Measurements from ENCODE around the gene ZNF157. TPM values are rescaled to one million over a fixed set of nuclear protein-coding genes. Genes with fewer than 3 reads are reported as not detected.

Gene ZNF157
- total and polyA plus RNA-seq, 2 of the 8 experiments (the other 6 are each of a cell fraction or from before 2014, with no cell fraction given), result 0.67 to 2.2 TPM

- H3K79me2 ChIP-seq (ENCODE audit: control insufficient read depth in 1 of 2, insufficient read depth in 2 of 2, low read length in 2 of 2), result no peaks in the 10 kb centered on the region
- H3K18ac ChIP-seq (ENCODE audit: extremely low read depth, low read length), result no peak overlapping the region
- no peak overlapping the region for H4K8ac ChIP-seq (ENCODE audit: extremely low read depth, insufficient read depth, low read length)
- H3K4me1 ChIP-seq (replicated peaks in 1 of 4; ENCODE audit: control insufficient read depth in 3 of 4, insufficient read depth in 4 of 4, low read length in 3 of 4), result no peaks in the 10 kb centered on the region; a peak in 1 of 7 replicates
- H3K23me2 ChIP-seq (ENCODE audit: low read depth, low read length), result no peaks in the 10 kb centered on the region
- no peak overlapping the region for H3K4me2 ChIP-seq (ENCODE audit: insufficient read depth in 1 of 2, low read depth in 2 of 2, low read length in 2 of 2)
- no peaks in the 10 kb centered on the region for H3K27me3 ChIP-seq (replicated peaks in 1 of 4; ENCODE audit: control insufficient read depth in 3 of 4, extremely low read depth in 1 of 4, insufficient read depth in 3 of 4, low read length in 3 of 4)
- H3K4ac ChIP-seq (replicated peaks; ENCODE audit: insufficient read length, low read depth, low read length), result no peak overlapping the region
- no peak overlapping the region for H4K91ac ChIP-seq (replicated peaks; ENCODE audit: insufficient read length, low read length)
- H3K79me1 ChIP-seq (ENCODE audit: low read depth, low read length), result no peaks in the 10 kb centered on the region
- no peak overlapping the region for H3K27ac ChIP-seq (ENCODE audit: low read depth, low read length)
- no peak overlapping the region for H3K14ac ChIP-seq (ENCODE audit: insufficient read length)
- H3K9me3 ChIP-seq (ENCODE audit: insufficient read depth in 2 of 2, low read depth in 1 of 2, low read length in 1 of 2), result peaks cover 23 to 33% of the 10 kb centered on the region in 2 experiments
- H4K20me1 ChIP-seq (replicated peaks in 1 of 2; ENCODE audit: control insufficient read depth in 1 of 2, insufficient read depth in 2 of 2, low read length in 2 of 2), result no peaks in the 10 kb centered on the region
- ChIA-PET POLR2A (ENCODE audit: partially characterized antibody) (no interaction called here), CTCF (ENCODE audit: partially characterized antibody) (interaction anchor here (1.1 kb wide), 1 partner anchor 12 kb away, joined by 3 read pairs; no protein-coding TSS in a partner anchor)
- H3K9ac ChIP-seq (replicated peaks in 1 of 4; ENCODE audit: extremely low read depth in 1 of 4, low read depth in 3 of 4, low read length in 3 of 4), result no peak overlapping the region
- H3K23ac ChIP-seq (ENCODE audit: insufficient read length), result no peak overlapping the region
- H3K56ac ChIP-seq (replicated peaks; ENCODE audit: insufficient read length, low read depth, low read length), result no peak overlapping the region
- 88% methylated on average over 4 of the region's 8 CpGs; no CpG with 5 or more reads in 1 of the 2 experiments for WGBS, 2 experiments (ENCODE audit: extremely low coverage in 1 of 2, insufficient coverage in 1 of 2, insufficient read length in 1 of 2, insufficient replicate concordance in 2 of 2, low coverage in 1 of 2, low lambda C conversion rate in 2 of 2, missing lambda C conversion rate in 1 of 2)
- FAIRE-seq, result no peak
- DNase-seq (ENCODE audit: low read depth in 1 of 2, low spot score in 2 of 2), result no peak
- H2BK20ac ChIP-seq (ENCODE audit: low read length), result no peak overlapping the region
- TF ChIP-seq ATF3 (IDR thresholded peaks at IDR 0.05; ENCODE audit: insufficient read depth, low read depth, low read length) (no peak), CBX5 (IDR thresholded peaks at IDR 0.05; ENCODE audit: low read depth, low read length) (no peak), GTF2F1 (IDR thresholded peaks at IDR 0.05; ENCODE audit: borderline replicate concordance, low read depth, low read length) (no peak), ASH2L (IDR thresholded peaks at IDR 0.05; ENCODE audit: low read length) (no peak), KDM4A (IDR thresholded peaks at IDR 0.05; ENCODE audit: low read depth, low read length, severe bottlenecking) (no peak)
- no peak overlapping the region for H2BK12ac ChIP-seq (ENCODE audit: low read depth, low read length)
- no peak overlapping the region for H3K4me3 ChIP-seq (ENCODE audit: extremely low read depth in 1 of 4, insufficient read depth in 2 of 4, low read depth in 3 of 4, low read length in 4 of 4)
- H2AK5ac ChIP-seq (ENCODE audit: low read depth, low read length), result no peak overlapping the region
- no peak overlapping the region for H2BK120ac ChIP-seq (replicated peaks; ENCODE audit: low read depth, low read length)
- H4K5ac ChIP-seq (ENCODE audit: insufficient read length, low read depth, low read length), result no peak overlapping the region
- no peak overlapping the region for H2BK5ac ChIP-seq (ENCODE audit: low read depth, low read length)
- H2AFZ ChIP-seq (ENCODE audit: low read length), result no peak overlapping the region
- H3K36me3 ChIP-seq (ENCODE audit: control insufficient read depth in 2 of 4, insufficient read depth in 4 of 4, low read length in 3 of 4), result peaks cover 5 to 27% (median 11%) of the 10 kb centered on the region in 4 experiments; a peak in 6 of 8 replicates
- no peak overlapping the region for H2BK15ac ChIP-seq (ENCODE audit: low read length)
Measured at GRCh38 chrX:47452112-47452511, 81.7 kb downstream of the ZNF157 start.
